Neural cell (in vitro differentiated cells): Measurements from ENCODE around the gene TIPRL.
A peak's percentile ranks its signal among the peaks of the same experiment; 100 is the strongest.

ENCODE experiments used
- CTCF ChIP-seq: fragments of 450-650 bp; IDR thresholded peaks from 2 replicates; pipeline ENCODE4 v1.5.1; 2014; ENCODE audit warnings: antibody characterized with exemption, mild to moderate bottlenecking, moderate library complexity; ENCODE audit not compliant: poor library complexity, severe bottlenecking
- EP300 ChIP-seq: fragments of 450-650 bp; conservative IDR thresholded peaks from 2 replicates; pipeline ENCODE4 v1.6.1; 2014; ENCODE audit warnings: antibody characterized with exemption, mild to moderate bottlenecking, moderate library complexity; ENCODE audit not compliant: poor library complexity, severe bottlenecking
- EZH2 ChIP-seq: fragments of 200-600, 300-800 bp; shearing (Covaris generic), sonication (generic); IDR thresholded peaks from 2 replicates; pipeline ENCODE4 v1.6.1; 2014; ENCODE audit warnings: antibody characterized with exemption, low read length, borderline replicate concordance, mild to moderate bottlenecking; ENCODE audit not compliant: insufficient read depth, poor library complexity, severe bottlenecking
- MXI1 ChIP-seq: fragments of 450-650 bp; conservative IDR thresholded peaks from 2 replicates; pipeline ENCODE4 v1.6.1; 2014; ENCODE audit warnings: antibody characterized with exemption, mild to moderate bottlenecking; ENCODE audit not compliant: poor library complexity, severe bottlenecking
- POLR2AphosphoS5 ChIP-seq: IDR thresholded peaks from 2 replicates; pipeline ENCODE4 v1.6.1; 2012
- RAD21 ChIP-seq: fragments of 450-650 bp; conservative IDR thresholded peaks from 2 replicates; pipeline ENCODE4 v1.6.1; 2014; ENCODE audit warnings: antibody characterized with exemption, mild to moderate bottlenecking, moderate library complexity
- REST ChIP-seq: IDR thresholded peaks from 2 replicates; pipeline ENCODE4 v1.6.1; 2012; ENCODE audit warnings: borderline replicate concordance
- SMC3 ChIP-seq: fragments of 450-650 bp; conservative IDR thresholded peaks from 2 replicates; pipeline ENCODE4 v1.6.1; 2014; ENCODE audit warnings: antibody characterized with exemption, mild to moderate bottlenecking, moderate library complexity; ENCODE audit not compliant: poor library complexity
- TAF1 ChIP-seq: IDR thresholded peaks from 2 replicates; pipeline ENCODE4 v1.6.1; 2012; ENCODE audit warnings: low read depth

DNA sequence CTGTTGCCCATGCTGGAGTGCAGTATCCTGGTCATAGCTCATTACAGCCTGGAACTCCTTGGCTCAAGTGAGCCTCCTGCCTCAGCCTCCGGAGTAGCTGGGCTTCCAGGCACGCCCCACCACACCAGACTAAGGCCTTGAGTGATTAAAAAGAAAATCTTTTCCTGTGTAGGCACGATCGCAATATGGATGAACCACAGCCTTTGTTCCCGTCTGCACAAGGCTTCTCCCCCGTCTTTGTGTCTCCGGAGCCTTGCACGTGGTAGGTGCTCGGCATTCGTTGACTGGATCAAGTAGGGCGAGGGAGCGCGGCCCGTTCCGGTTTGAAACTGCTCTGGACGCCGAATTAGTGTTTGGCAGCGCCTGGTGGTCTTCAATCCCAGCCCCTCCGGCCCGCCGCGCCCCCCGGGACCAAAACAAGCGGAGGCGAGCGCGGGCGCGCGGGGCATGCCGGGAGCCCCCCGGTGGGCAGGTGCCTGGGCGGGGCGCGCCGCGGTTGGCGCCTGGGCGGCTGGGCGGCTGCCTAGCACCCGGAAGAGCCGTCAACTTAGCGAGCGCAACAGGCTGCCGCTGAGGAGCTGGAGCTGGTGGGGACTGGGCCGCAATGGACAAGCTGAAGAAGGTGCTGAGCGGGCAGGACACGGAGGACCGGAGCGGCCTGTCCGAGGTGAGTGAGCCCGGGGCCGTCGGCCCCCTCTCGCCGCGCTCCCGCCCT, 46.9 kb downstream of the TIPRL start, which contains the start of gene SFT2D2:
- TF ChIP-seq CTCF (no peak), POLR2AphosphoS5 (peak; percentile 62), MXI1 (peak; percentile 55), SMC3 (peak; percentile 23), EZH2 (no peak), EP300 (peak; percentile 43), TAF1 (peak; percentile 64), RAD21 (peak; percentile 27), REST (peak; percentile 13)
